ENCODE results near the gene CABP2. TPM values are rescaled to one million over a fixed set of nuclear protein-coding genes. Genes with fewer than 3 reads are reported as not detected.
A peak's percentile ranks its signal among the peaks of the same experiment; 100 is the strongest.
"Not testable (repeated sequence)": the region's sequence is repeated elsewhere in the genome, so short reads cannot be mapped to it uniquely, and the experiment has no call there.

CABP2 gene
- total RNA-seq, 1 experiment from 2014 or later = not detected

GRCh38 chr11:67558084-67558772, 35.0 kb upstream of the CABP2 start:
- H3K27me3 Mint-ChIP-seq (ENCODE audit: unreplicated experiment) = no peaks in the 10 kb centered on the region
- peak; percentile 37 for DNase-seq
- H3K36me3 Mint-ChIP-seq (ENCODE audit: insufficient read depth, unreplicated experiment) = peaks cover 10% of the 10 kb centered on the region
- H3K4me1 Mint-ChIP-seq (ENCODE audit: low read depth, unreplicated experiment) = peaks cover 30% of the 10 kb centered on the region
- H3K4me3 Mint-ChIP-seq (ENCODE audit: low read depth, unreplicated experiment) = peak overlapping the region; percentile 60
- peak overlapping the region; percentile 72 for H3K27ac Mint-ChIP-seq (ENCODE audit: unreplicated experiment)
- H3K9me3 Mint-ChIP-seq (ENCODE audit: low read depth, unreplicated experiment) = no peaks in the 10 kb centered on the region
- CTCF ChIA-PET = interaction anchor here (0.8 to 1.6 kb wide), 2 partner anchors 14 to 17 kb away, joined by 4 to 8 read pairs; no protein-coding TSS in a partner anchor
- no TSS peak for BruUV-seq (replicated peaks)
- intact Hi-C loops (cut with micrococcal nuclease; ENCODE audit: unreplicated experiment) = no loop called here
- TF ChIP-seq CTCF (IDR thresholded peaks at IDR 0.05; ENCODE audit: unreplicated experiment) = no peak

- Mint-ChIP-seq H3K36me3 (ENCODE audit: insufficient read depth, unreplicated experiment) (peaks cover 6% of the 10 kb centered on the region), H3K27me3 (ENCODE audit: unreplicated experiment) (no peaks in the 10 kb centered on the region), H3K4me1 (ENCODE audit: low read depth, unreplicated experiment) (peaks cover 19% of the 10 kb centered on the region), H3K9me3 (ENCODE audit: low read depth, unreplicated experiment) (peaks cover 3% of the 10 kb centered on the region), H3K4me3 (ENCODE audit: low read depth, unreplicated experiment) (no peak overlapping the region), H3K27ac (ENCODE audit: unreplicated experiment) (no peak overlapping the region)
- intact Hi-C loops (cut with micrococcal nuclease; ENCODE audit: unreplicated experiment) = no loop called here
- no peak for DNase-seq
- no peak for TF ChIP-seq CTCF (IDR thresholded peaks at IDR 0.05; ENCODE audit: unreplicated experiment)
- BruUV-seq (replicated peaks) = no TSS peak
- CTCF ChIA-PET = no interaction called here
These were observed 33.0 kb upstream of the CABP2 start for GRCh38 chr11:67556244-67556643.

DNA sequence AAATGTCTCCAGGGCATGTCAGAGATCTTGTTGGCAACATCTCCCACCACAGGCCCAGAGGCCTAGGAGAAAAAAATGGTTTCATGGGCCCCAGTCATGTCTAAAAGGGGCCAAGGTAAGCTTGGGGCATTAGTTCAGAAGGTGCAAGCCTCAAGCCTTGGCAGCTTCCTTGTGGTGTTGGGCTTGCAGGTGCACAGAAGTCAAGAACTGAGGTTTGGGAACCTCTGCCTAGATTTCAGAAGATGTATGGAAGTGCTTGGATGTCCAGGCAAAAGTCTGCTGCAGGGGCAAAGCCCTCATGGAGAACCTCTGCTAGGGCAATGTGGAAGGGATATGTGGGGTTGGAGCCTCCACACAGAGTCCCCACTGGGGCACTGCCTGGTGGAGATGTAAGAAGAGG, 28.5 kb upstream of the CABP2 start:
- CTCF ChIA-PET; BruUV-seq (replicated peaks); H3K27ac Mint-ChIP-seq (ENCODE audit: unreplicated experiment); H3K4me1 Mint-ChIP-seq (ENCODE audit: low read depth, unreplicated experiment); intact Hi-C loops (cut with micrococcal nuclease; ENCODE audit: unreplicated experiment); DNase-seq; H3K27me3 Mint-ChIP-seq (ENCODE audit: unreplicated experiment); H3K4me3 Mint-ChIP-seq (ENCODE audit: low read depth, unreplicated experiment); H3K36me3 Mint-ChIP-seq (ENCODE audit: insufficient read depth, unreplicated experiment): not testable (repeated sequence)
- peaks cover 12% of the 10 kb centered on the region for H3K9me3 Mint-ChIP-seq (ENCODE audit: low read depth, unreplicated experiment)

GRCh38 chr11:67551127-67551526, 27.9 kb upstream of the CABP2 start:
- Mint-ChIP-seq H3K27me3 (ENCODE audit: unreplicated experiment) (no peaks in the 10 kb centered on the region), H3K27ac (ENCODE audit: unreplicated experiment) (no peak overlapping the region), H3K4me3 (ENCODE audit: low read depth, unreplicated experiment) (no peak overlapping the region), H3K4me1 (ENCODE audit: low read depth, unreplicated experiment) (no peaks in the 10 kb centered on the region), H3K9me3 (ENCODE audit: low read depth, unreplicated experiment) (peaks cover 12% of the 10 kb centered on the region), H3K36me3 (ENCODE audit: insufficient read depth, unreplicated experiment) (no peaks in the 10 kb centered on the region)
- intact Hi-C loops (cut with micrococcal nuclease; ENCODE audit: unreplicated experiment) = no loop called here
- no peak for DNase-seq
- BruUV-seq (replicated peaks) = no TSS peak
- CTCF ChIA-PET = no interaction called here
- no peak for TF ChIP-seq CTCF (IDR thresholded peaks at IDR 0.05; ENCODE audit: unreplicated experiment)

DNA sequence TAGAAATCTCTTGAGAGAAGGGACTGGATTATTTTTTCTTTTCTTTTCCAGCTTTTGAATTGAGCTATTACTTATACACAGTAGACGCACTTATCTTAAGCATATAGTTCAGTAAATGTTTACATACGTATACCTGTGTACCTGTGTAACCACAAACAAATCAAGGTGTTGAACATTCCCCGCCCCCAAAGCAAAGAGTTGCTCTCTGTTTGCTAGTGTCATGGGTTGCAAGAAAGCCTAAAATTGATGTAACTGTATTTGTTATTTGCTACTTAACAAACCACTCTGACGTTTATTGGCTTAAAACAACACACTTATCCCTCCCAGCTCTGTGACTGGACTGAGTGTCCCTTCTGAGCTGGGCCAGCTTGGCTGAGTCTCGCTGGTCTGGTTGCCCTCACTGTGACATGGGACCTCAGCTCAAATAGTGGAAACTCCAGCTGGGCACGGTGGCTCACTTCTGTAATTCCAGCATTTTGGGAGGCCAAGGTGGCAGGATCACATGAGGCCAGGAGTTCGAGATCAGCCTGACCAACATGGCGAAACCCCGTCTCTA, 25.4 kb upstream of the CABP2 start:
- BruUV-seq (replicated peaks) = no TSS peak
- intact Hi-C loops (cut with micrococcal nuclease; ENCODE audit: unreplicated experiment) = no loop called here
- TF ChIP-seq CTCF (IDR thresholded peaks at IDR 0.05; ENCODE audit: unreplicated experiment) = no peak
- Mint-ChIP-seq H3K4me3 (ENCODE audit: low read depth, unreplicated experiment) (no peak overlapping the region), H3K27me3 (ENCODE audit: unreplicated experiment) (no peaks in the 10 kb centered on the region), H3K27ac (ENCODE audit: unreplicated experiment) (no peak overlapping the region), H3K4me1 (ENCODE audit: low read depth, unreplicated experiment) (peaks cover 17% of the 10 kb centered on the region), H3K9me3 (ENCODE audit: low read depth, unreplicated experiment) (peaks cover 12% of the 10 kb centered on the region), H3K36me3 (ENCODE audit: insufficient read depth, unreplicated experiment) (no peaks in the 10 kb centered on the region)
- CTCF ChIA-PET = no interaction called here
- no peak for DNase-seq

GRCh38 chr11:67548112-67548511, 24.9 kb upstream of the CABP2 start:
- DNase-seq; H3K27ac Mint-ChIP-seq (ENCODE audit: unreplicated experiment); BruUV-seq (replicated peaks); H3K36me3 Mint-ChIP-seq (ENCODE audit: insufficient read depth, unreplicated experiment); H3K4me3 Mint-ChIP-seq (ENCODE audit: low read depth, unreplicated experiment); intact Hi-C loops (cut with micrococcal nuclease; ENCODE audit: unreplicated experiment); CTCF ChIA-PET; H3K27me3 Mint-ChIP-seq (ENCODE audit: unreplicated experiment): not testable (repeated sequence)
- Mint-ChIP-seq H3K9me3 (ENCODE audit: low read depth, unreplicated experiment) (peaks cover 12% of the 10 kb centered on the region), H3K4me1 (ENCODE audit: low read depth, unreplicated experiment) (peaks cover 17% of the 10 kb centered on the region)
